SIG-M5 treated with dmso at 0.1 percent for 504 hours (cell line): Measurements from ENCODE around the gene SIAH2.
"Not testable (repeated sequence)": the region's sequence is repeated elsewhere in the genome, so short reads cannot be mapped to it uniquely, and the experiment has no call there.

Experiments used
- DNase-seq: peaks from one replicate; lab custom pipeline; 2025; ENCODE audit not compliant: unreplicated experiment; lab: John Stamatoyannopoulos, UW

SIAH2 gene, protein sequence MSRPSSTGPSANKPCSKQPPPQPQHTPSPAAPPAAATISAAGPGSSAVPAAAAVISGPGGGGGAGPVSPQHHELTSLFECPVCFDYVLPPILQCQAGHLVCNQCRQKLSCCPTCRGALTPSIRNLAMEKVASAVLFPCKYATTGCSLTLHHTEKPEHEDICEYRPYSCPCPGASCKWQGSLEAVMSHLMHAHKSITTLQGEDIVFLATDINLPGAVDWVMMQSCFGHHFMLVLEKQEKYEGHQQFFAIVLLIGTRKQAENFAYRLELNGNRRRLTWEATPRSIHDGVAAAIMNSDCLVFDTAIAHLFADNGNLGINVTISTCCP

DNA sequence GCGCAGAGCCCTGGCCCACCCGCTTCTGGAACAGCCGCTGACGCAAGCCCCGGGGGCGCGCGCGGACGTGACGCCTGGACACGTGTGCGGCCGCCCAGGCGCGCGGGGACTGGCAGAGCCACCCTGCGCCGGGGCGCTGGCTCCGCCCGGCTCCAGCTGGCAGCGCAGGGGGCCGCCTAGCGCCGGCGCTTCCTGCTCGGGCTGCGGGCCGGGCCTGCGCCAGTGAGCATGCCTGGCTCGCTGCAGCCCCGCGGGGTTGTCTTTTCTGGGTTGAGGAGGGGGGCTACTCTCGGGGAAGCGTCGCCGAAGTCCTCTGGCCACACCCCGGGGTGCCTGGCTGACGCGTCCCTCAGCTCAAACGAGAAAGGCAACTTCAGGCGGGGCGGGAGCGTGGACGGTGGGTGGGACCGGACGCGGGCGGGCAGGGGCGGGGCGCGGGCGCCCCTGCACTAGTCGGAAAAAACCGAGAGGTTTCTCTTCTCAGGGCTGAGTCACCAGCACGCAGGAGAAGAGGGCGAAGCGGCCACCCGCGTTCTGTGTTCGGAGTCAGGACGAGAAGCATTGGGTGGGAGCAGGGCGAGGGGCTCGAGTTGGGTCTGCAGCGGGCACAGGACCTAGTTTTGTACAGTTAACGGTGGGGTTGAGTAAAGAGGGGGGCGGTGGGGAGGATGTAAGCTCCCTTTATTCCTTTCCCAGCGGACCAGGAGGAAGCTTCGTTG lies at the start of gene SIAH2:
Gene SIAH2, minus strand, starts transcription at position 48 of the 719 bp plus-strand sequence. CDS start 320 bp downstream, outside the sequence.
- peak; percentile 97 for DNase-seq

DNA sequence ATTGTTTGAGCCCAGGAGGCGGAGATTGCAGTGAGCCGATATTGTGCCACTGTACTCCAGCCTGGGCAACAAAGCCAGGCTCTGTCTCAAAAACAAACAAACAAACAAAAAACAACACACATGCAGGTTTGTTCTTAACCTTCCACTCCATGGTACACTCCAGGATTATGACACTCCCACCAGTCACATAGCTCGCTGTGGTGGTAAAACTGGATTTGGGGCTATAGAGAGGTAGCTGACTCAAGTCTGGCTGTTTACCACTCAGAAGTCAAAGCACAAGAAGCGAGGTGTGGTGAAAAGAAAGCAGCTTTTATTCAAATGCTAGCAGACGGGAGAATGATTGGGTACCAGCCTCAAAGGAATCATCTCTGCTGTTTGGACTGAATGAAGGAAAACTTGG lies 49.0 kb upstream of the SIAH2 start:
- DNase-seq = no peak

DNA sequence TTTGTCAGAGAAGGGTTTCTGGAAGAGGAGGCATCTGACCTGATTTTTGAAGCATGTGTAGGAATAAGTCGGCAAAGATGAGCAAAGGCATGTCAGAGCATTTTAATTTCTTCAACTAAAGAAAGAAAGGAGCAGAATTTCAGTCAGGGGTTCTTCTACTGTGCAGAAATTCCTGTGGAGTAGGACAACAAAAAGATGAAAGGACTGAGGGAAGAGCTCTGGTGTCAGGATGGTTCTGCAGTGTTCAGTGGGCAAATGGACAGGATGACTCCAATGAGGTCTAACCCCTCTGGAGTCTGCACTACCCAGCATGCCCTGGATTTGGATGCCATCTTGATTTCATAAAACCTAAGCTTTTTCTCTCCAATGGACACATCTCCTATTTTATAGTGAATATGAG lies 47.7 kb upstream of the SIAH2 start:
- DNase-seq = no peak

DNA sequence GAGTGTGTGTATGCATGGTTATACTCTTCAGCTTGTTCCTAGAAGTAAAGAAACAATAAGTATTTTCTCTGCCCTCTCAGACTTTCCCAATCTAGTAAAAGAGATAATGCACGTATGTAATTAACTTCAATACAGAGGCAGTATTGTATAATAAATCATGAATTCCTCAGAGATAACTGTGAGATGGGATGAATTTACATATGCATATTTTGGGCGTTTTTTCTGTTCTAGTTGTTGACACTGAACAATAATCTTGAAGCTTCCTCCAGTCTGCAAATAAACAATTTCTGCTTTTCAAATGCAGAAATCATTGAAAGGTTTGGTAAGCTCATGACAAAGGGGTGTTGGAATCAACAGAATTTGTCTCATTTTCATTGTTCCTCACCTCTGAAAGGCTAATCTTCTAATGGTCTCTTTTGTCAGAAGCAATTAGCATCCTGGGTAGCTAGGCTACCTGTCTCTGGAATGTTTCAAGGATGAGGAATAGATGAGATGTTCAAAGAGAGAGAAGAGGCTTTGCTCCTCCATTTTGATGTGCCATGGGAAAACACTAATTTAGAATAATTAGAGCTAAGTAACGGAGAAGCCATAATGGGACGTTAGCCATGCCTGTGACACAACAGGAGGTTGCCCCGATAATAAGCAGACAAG lies 43.3 kb upstream of the SIAH2 start:
- DNase-seq = no peak

DNA sequence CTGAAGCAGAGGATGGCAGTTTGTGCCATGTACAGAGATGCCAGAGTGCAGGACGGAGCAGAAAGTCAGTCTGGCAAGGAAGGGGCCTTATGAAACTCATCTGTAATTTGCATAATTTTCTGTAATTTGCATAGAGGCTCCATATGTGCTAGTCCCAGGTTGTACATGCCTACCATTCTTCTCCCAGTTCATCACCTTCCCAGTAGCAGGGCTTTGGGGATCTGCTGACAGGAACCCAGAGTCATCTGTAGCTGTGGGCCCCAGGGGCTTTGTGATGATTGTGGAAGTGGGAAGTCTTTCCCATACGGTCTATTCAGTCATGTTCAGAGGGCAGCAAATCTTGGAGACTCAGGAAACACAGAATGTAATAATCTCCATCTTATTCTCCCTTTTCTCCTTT lies 42.4 kb upstream of the SIAH2 start:
- no peak for DNase-seq

DNA sequence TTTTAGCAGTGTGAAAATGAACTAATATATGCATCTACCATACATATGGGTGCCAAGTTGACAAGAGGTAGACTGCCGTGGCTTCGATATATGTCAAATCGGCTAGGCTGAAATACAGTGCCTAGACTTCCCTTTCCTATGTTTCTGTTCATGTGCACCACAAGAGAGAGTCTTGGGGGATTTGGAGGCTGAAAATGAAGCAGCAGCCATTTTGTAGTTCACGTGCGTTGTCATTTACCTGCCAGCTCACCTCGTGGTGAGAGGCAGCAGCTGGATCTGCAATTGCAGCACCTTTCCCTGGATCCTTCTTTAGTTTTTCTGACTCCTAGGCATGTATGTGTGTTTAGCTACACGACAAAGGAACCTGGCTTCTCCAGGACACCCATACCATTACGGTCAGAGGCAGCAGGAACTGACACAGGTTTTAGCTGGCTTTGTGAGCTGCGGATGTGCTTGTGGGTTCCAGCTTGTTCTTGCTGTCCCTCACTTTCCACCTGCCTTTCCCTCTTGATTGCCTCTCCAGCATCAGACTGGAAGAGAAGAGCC lies 40.5 kb upstream of the SIAH2 start:
- DNase-seq = no peak

DNA sequence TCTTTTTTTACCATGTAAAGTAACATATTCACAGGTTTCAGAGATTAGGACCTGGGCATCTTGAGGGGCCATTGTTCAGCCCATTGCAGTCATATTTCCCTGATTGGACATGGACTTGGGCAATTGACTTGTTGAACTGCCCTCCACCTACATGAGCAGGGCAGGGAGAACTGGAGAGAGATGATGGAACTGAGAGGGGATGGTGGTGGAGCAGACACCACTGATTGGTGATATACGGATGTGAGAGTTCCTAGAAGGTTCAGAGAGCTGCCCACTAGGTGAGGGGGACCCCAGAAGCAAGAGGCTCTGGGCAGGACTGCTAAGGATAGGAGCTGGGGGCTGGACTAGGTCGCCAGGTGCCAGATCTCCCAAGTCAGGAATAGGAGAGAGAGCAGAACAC lies 37.8 kb upstream of the SIAH2 start:
- no peak for DNase-seq

DNA sequence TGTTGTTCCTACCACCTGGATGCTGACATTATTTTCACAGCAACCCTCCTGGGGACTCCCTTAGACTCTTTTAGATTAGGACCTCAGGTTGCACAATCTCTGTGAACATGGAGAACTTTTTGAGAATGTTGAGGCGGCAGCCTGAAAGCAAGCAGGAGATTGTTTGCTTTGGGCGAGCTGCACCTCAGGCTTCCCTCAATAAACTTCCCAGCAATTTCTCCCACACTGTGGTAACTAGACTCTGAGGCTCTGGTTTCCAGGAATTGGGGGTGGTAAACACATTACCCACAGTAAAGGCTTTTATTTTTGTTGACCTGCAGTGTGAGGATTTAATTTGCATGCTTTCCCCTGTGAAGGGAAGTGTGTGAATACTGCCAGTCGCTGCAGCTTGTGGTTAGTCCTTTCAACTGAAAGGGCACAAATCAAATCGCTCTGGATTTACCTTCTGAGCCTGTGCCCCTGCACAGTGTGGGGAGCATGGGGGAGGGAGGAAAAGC lies 35.2 kb upstream of the SIAH2 start:
- DNase-seq = no peak

DNA sequence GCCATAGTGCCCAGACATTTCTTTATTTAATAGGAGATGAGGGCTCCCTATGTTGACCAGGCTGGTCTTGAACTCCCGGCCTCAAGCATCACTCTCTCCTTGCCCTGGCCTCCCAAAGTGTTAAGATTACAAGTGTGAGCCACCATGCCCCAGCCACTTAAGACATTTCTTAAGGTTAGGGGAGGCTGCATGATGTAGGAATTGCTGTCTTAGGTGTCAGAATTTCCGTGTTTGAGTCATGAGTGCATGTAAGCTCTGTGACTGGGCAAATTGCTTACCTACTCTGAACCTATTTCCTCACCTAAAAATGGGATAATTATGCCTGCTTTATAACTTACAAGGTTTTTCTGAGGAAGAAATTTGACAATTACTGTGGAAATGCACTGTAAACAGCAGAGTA lies 34.2 kb upstream of the SIAH2 start:
- DNase-seq = no peak

DNA sequence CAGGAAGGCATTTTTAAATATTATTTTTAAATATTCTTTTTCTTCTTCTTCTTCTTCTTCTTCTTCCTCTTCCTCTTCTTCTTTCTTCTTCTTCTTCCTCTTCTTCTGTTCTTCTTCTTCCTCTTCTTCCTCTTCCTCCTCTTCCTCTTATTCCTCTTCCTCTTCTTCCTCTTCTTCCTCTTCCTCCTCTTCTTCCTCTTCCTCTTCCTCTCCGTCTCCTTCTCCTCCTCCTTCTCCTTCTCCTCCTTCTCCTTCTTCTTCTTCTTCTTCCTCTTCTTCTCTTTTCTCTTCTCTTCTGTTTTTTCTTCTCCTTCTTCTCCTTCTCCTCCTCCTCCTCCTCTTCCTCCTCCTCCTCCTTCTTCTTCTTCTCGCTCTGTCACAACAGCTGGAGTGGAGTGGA lies 33.6 kb upstream of the SIAH2 start:
- DNase-seq = not testable (repeated sequence)

DNA sequence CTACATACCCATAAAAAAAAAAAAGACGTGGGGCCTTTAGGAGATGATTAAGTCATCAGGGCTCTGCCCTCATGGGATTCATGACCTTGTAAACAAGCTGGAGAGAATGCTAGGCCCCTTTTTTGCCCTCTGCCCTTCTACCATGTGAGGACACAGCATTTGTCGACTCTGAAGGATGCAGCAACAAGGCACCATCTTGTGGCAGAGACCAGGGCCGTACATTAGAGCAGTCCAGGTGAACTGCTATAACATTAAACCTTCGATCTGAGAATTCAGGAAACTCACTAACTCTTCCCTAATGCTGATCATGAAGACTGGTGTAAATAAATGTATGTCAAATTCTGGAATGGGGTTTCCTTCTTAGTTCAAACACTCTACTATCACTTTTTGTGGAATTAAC lies 30.7 kb upstream of the SIAH2 start:
- DNase-seq = no peak

DNA sequence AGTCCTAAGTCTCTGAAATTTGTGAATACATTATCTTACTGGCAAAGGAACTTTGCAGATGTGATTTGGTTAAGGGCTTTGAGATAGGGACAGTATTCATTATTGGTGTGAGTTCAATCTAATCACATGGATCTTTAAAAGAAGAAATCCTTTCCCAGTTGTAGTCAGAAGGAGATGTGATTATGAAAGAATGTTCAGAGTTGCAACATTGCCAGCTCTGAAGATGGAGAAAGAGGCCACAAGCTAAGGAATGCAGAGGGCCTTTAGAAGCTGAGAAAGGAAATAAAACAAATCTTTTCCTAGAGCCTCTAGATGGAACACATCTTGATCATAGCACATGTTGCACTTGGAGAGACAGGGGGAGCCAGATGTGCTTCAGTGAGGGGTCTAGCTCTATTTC lies 27.7 kb upstream of the SIAH2 start:
- DNase-seq = no peak

DNA sequence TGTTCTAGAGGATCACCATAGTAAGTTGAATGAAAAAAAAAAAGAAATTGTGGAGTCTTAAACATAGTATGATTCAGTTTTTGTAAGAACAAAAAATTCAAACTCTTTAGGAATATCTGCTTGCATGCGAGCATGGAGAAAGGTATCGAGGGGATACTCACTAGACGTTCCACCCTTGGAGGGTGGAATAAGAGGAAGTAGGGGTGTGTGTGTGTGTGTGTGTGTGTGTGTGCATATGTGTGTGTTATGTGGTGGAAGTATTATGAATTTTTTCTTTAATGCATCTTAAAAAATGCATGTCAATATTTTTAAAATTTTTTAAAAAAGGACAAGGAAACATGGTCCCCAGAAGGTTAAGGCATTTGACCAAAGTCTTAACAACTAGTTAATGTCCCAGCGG lies 26.5 kb upstream of the SIAH2 start:
- no peak for DNase-seq

DNA sequence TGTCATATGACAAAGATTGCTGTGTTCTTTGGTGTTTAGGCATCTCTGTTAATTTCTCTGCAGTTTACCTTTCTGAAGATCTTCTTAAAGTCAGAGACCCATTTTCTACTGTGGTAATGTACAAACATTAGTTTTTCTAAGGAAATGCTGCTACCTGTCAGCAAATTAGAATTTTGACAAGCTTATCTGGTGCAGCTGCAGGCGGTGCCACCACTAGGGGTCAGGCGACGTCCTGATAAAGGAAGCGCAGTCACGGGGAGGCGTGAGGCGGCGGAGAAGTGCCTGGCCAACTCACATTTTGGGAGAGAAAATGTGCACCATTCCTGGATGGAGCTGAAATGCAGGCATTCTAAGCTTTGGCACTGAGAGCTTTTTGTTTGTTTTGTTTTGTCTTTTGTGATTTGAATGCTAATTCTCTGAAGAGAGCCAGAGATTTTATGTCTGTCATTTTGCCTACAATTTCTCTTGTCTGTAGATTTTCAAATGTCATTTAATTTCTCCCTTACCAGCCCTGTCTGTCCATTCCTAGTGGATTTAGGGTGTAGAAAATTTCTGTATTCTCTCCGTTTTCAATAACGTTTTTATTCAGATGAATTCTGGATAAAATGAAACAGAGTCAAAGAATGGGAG lies 24.9 kb upstream of the SIAH2 start:
- peak; percentile 62 for DNase-seq

DNA sequence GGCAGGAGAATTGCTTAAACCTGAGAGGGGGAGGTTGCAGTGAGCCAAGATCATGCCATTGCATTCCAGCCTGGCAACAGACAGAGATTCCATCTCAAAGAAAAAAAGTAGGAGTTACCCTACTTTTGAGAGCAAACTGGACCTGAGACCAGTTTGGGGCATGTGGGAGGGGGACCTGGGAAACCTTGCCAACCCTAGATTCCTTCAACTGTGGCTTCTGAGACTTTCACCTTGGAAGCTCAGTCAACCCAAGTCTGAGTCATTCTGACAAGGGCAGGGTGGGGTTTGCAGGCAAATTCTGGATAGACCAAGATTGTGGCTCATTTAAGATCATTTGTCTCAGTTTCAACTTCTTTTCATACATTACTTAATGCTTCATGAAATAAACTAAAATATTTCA lies 23.8 kb upstream of the SIAH2 start:
- DNase-seq = no peak

DNA sequence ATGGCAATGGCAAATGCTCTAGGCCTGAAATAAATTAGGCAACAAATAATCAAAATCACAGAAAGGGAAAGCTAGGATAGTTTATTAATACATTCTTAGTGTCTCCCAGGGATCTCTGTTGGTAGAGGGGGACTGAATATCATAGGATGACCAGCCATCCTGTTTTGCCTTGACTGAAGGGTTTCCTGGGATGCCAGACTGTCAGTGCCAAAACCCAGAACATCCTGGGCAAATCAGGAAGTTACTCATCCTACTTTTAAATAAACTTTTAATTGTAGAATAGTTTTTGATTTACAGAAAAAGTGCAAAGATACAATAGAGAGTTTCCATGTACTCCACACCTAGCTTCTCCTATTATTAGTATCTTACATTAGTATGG lies 21.8 kb upstream of the SIAH2 start:
- no peak for DNase-seq

DNA sequence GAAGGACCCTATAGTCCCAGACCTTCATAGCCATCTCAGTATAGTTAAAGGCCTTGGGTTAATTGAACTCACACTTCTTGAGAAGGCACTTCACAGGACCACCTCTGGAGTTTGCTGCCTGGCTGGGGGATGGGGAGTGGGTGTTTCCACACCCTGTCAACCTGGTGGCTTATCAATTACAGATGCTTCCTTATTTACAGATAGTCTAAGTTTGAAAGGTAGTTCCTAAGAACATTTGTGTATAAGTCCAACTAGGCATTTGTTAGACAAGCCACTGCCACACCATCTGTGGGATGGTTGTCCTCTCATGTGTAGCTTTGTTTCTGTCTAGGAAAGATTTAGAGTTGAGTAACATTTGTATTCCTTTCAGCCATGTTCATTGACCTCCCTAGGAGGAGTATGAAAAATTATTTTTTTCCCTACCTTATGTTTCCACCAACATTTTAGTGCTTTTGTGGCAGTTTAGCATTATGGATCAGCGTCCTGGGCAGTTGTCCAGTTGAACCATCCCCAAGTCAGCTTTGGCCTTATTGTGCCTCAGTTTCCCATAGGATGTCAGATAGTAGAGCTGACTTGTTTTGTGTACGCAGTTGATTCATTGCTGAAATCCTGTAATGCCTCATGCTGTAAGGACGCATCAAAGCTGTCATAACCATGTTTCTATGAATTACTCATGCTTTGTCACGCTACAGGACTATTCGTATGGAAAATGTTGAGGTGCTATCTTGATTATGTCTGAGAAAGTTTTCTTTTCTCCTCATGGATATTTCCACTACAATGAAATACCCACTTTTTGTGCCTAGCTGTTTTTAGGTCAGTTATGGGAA lies 21.2 kb upstream of the SIAH2 start:
- DNase-seq = no peak

DNA sequence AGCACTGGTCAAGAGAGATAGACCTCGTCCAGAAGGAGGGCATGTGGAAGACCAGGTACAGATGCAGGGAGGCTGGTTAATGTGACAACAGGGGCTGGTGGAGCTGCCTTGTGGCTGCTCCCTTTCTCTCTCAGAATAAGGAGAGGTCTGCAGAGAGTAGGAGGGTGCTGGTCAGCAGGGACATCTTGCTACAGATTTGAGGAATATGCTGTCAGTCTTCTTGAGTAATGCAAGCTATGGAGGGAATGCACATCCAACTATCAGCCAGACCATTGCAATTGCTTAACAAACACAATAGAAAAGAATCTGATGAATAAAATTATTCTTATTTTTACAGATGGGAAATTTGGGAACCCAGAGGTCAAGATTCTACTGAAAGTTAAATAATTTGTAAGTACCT lies 20.3 kb upstream of the SIAH2 start:
- DNase-seq = no peak

DNA sequence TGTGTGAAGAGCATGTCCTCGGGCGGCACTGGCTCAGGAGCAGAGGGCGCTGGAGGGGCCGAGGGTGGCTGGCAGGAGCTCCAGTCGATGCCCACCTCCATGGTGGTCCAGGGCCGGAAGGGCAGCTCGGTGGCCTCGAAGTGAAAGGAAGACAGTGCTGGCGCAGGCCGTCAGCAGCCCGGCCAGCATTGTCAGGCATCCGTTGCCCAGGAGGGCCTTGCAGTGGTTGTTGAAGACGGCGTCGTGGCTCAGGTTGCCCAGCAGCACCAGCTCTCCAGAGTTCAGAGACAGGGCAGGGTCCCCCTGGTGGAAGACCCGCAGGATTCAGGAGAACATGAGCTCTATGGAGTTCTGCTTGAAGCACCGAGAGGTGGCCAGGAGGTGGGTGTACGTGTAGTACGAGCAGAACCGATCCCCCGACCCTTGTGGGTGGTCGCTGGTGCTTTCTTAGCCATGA lies 16.5 kb upstream of the SIAH2 start:
- no peak for DNase-seq

DNA sequence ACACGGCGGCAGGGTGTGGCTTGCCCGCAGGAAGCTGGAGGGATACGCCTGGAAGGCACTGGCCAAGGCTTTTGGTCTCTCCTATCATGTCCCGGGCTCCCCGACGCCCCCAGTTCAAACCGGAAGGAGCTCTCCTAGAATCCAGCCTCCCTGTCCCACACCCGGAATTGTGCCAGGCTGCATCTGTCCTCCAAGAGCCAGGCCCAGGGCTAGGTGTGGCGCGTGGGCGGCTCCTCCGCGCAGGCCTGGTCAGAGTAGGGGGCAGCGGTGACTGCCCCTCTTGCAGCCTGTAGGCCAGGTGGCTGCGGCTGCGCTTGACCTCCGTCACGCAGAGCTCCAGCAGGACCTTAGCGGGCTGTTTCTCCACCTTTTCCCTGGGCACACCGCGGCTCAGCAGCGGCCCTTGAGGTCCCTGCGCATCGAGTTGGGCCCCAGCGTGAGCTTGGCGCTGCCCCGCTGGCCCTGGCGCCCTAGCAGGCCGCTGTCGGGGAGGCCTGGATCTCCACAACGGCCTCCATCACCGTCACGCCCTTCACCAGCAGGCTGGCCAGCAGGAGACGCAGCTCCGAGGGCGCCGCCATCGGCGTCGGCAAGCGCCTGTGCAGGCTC lies 15.9 kb upstream of the SIAH2 start:
- DNase-seq = no peak
